Measurements from ENCODE around the gene NFIA. TPM values are rescaled to one million over a fixed set of nuclear protein-coding genes. Genes with fewer than 3 reads are reported as not detected.

Gene NFIA
- total and polyA plus RNA-seq, 9 of the 15 experiments (the other 6 are each of a cell fraction or from before 2014, with no cell fraction given): 5.3 to 24.9 (median 9.8) TPM

- TF ChIP-seq ZNF318 (IDR thresholded peaks at IDR 0.05; ENCODE audit: borderline replicate concordance in 1 of 2, low read depth in 1 of 2): peak in 1 of 2 experiments; percentile 79; a peak in 2 of 4 replicates
- 0 out of 4 replicates have a peak, but pooled peaks of 1 of the 2 experiments have one; percentile 14 for TF ChIP-seq FOXK2 (conservative IDR thresholded peaks at IDR 0.05 in 1 of 2, IDR thresholded peaks at IDR 0.05 in 1 of 2; ENCODE audit: low read depth in 2 of 2)
- TF ChIP-seq ZNF444 (CRISPR knock-in tag; IDR thresholded peaks at IDR 0.05): no peak
- no peak for TF ChIP-seq SAFB2 (IDR thresholded peaks at IDR 0.05; ENCODE audit: borderline replicate concordance, low read depth, low read length, severe bottlenecking)
- TF ChIP-seq PHB (CRISPR knock-in tag; IDR thresholded peaks at IDR 0.05): no peak
- TF ChIP-seq FOXP1 (CRISPR knock-in tag; IDR thresholded peaks at IDR 0.05): 0 out of 2 replicates have a peak, but pooled peaks have one; percentile 42
- peak; percentile 40 for TF ChIP-seq MEIS2 (IDR thresholded peaks at IDR 0.05; ENCODE audit: partially characterized antibody)
- no peak for TF ChIP-seq GTF2F1 (IDR thresholded peaks at IDR 0.05; ENCODE audit: low read depth, low read length)
- TF ChIP-seq ATF7 (IDR thresholded peaks at IDR 0.05): peak; percentile 62
- TF ChIP-seq ATF3 (IDR thresholded peaks at IDR 0.05): peak; percentile 91
- no peak for TF ChIP-seq ATF3 (CRISPR knock-in tag; conservative IDR thresholded peaks at IDR 0.05)
- TF ChIP-seq ZNF57 (CRISPR knock-in tag; IDR thresholded peaks at IDR 0.05): no peak
- no peak for TF ChIP-seq SNIP1 (IDR thresholded peaks at IDR 0.05; ENCODE audit: low read depth)
- TF ChIP-seq SOX6 (IDR thresholded peaks at IDR 0.05): 0 out of 2 replicates have a peak, but pooled peaks have one; percentile 38
- 0 out of 2 replicates have a peak, but pooled peaks have one; percentile 47 for TF ChIP-seq JUN (IDR thresholded peaks at IDR 0.05; ENCODE audit: borderline replicate concordance, low read depth, low read length)
- TF ChIP-seq JUN (CRISPR knock-in tag; IDR thresholded peaks at IDR 0.05; ENCODE audit: borderline replicate concordance): no peak
- peak; percentile 31 to 72; a peak in 2 of 4 replicates for TF ChIP-seq FOXA3 (CRISPR knock-in tag; conservative IDR thresholded peaks at IDR 0.05 in 1 of 2, IDR thresholded peaks at IDR 0.05 in 1 of 2)
- peak; percentile 80 for TF ChIP-seq IRF9 (tag; IDR thresholded peaks at IDR 0.05)
Measured at GRCh38 chr1:61058483-61059245, 23.7 kb upstream of the NFIA start (continued).
